H1 (cell line): Measurements from ENCODE around the gene WASF3. TPM values are rescaled to one million over a fixed set of nuclear protein-coding genes. Genes with fewer than 3 reads are reported as not detected.

Experiments
- CTCF ChIA-PET: fragments of 300-600 bp; sonication (Branson Sonifier 250); formaldehyde crosslinking; loops from one replicate; lab custom pipeline; 2021; ENCODE audit not compliant: partially characterized antibody; lab: Charles Lee
- POLR2A ChIA-PET: fragments of 300-600 bp; sonication (Branson Sonifier 250); formaldehyde crosslinking; loops from one replicate; lab custom pipeline; 2021; ENCODE audit warnings: inconsistent platforms; ENCODE audit not compliant: partially characterized antibody; lab: Charles Lee
- DNase-seq, 2 experiments: peaks; one replicate each; pipeline versions ENCODE4 v3.0.0 to v3.0.0-alpha.2; 2010 to 2022; ENCODE audit warnings: low spot score in 2 of 2, low read depth in 1 of 2, mixed read lengths in 1 of 2
- FAIRE-seq: peaks from 2 replicates; lab custom pipeline; 2011; peaks lifted over from hg19 to GRCh38; lab: Jason Lieb, UNC
- H2AFZ ChIP-seq: 2 replicates; pipeline ENCODE4 v1.8.1; 2012; ENCODE audit warnings: low read length, inconsistent platforms
- H2AK5ac ChIP-seq: 2 replicates; pipeline ENCODE4 v1.6.1; 2013; ENCODE audit warnings: low read depth, low read length
- H2BK120ac ChIP-seq: replicated peaks from 2 replicates; pipeline ENCODE3; 2013; ENCODE audit warnings: low read depth, low read length, inconsistent platforms
- H2BK12ac ChIP-seq: 2 replicates; pipeline ENCODE4 v1.6.1; 2013; ENCODE audit warnings: low read depth, low read length
- H2BK15ac ChIP-seq: 2 replicates; pipeline ENCODE4 v1.6.1; 2013; ENCODE audit warnings: low read length
- H2BK20ac ChIP-seq: 2 replicates; pipeline ENCODE4 v1.6.1; 2013; ENCODE audit warnings: low read length
- H2BK5ac ChIP-seq: 2 replicates; pipeline ENCODE4 v1.6.1; 2013; ENCODE audit warnings: low read depth, low read length
- H3K14ac ChIP-seq: 2 replicates; pipeline ENCODE4 v1.6.1; 2013; ENCODE audit warnings: inconsistent platforms; ENCODE audit not compliant: insufficient read length
- H3K18ac ChIP-seq: 2 replicates; pipeline ENCODE4 v1.6.1; 2013; ENCODE audit warnings: low read length; ENCODE audit errors: extremely low read depth
- H3K23ac ChIP-seq: 2 replicates; pipeline ENCODE4 v1.6.1; 2013; ENCODE audit warnings: inconsistent platforms; ENCODE audit not compliant: insufficient read length
- H3K23me2 ChIP-seq: 2 replicates; pipeline ENCODE4 v1.6.1; 2013; ENCODE audit warnings: low read depth, low read length
- H3K27ac ChIP-seq: 2 replicates; pipeline ENCODE4 v1.6.1; 2011; ENCODE audit warnings: low read depth, low read length, inconsistent platforms
- H3K27me3 ChIP-seq, 4 experiments: replicated peaks in 1 of 4; 1 replicate in 1 of 4; 2 replicates in 3 of 4; pipeline versions ENCODE4 v1.6.1 to v1.8.1; 2011 to 2013; ENCODE audit warnings: low read length in 3 of 4, mild to moderate bottlenecking in 3 of 4, inconsistent platforms in 2 of 4, mixed read lengths in 2 of 4, moderate library complexity in 1 of 4; ENCODE audit not compliant: control insufficient read depth in 3 of 4, insufficient read depth in 3 of 4; ENCODE audit errors: extremely low read depth in 1 of 4
- H3K36me3 ChIP-seq, 4 experiments: 2 replicates each; pipeline versions ENCODE4 v1.6.1 to v1.8.1; 2011 to 2013; ENCODE audit warnings: mild to moderate bottlenecking in 4 of 4, low read length in 3 of 4, moderate library complexity in 2 of 4, control low read depth in 1 of 4, inconsistent platforms in 1 of 4; ENCODE audit not compliant: insufficient read depth in 4 of 4, control insufficient read depth in 2 of 4
- H3K4ac ChIP-seq: replicated peaks from 2 replicates; pipeline ENCODE3; 2013; ENCODE audit warnings: low read length, low read depth, mixed read lengths, inconsistent platforms; ENCODE audit not compliant: insufficient read length
- H3K4me1 ChIP-seq, 4 experiments: replicated peaks in 1 of 4; 1 replicate in 1 of 4; 2 replicates in 3 of 4; pipeline versions ENCODE4 v1.6.1 to v1.8.1; 2011 to 2013; ENCODE audit warnings: low read length in 3 of 4, inconsistent platforms in 2 of 4, mixed read lengths in 1 of 4; ENCODE audit not compliant: insufficient read depth in 4 of 4, control insufficient read depth in 3 of 4
- H3K4me2 ChIP-seq, 2 experiments: 2 replicates each; pipeline versions ENCODE4 v1.6.1 to v1.8.1; 2011 to 2013; ENCODE audit warnings: low read depth in 2 of 2, low read length in 2 of 2, control low read depth in 1 of 2, inconsistent platforms in 1 of 2, mild to moderate bottlenecking in 1 of 2; ENCODE audit not compliant: insufficient read depth in 1 of 2
- H3K4me3 ChIP-seq, 4 experiments: fragments of 200-600, 300-600 bp in 1 of 4; sonication (generic), shearing (Covaris generic), sonication (Bioruptor Twin) in 1 of 4; 2 replicates each; pipeline versions ENCODE4 v1.5.1 to v1.8.1; 2011 to 2016; ENCODE audit warnings: low read length in 4 of 4, low read depth in 3 of 4, control low read depth in 2 of 4, inconsistent platforms in 2 of 4, mild to moderate bottlenecking in 2 of 4, mixed read lengths in 1 of 4, moderate library complexity in 1 of 4; ENCODE audit not compliant: insufficient read depth in 2 of 4; ENCODE audit errors: extremely low read depth in 1 of 4
- H3K56ac ChIP-seq: replicated peaks from 2 replicates; pipeline ENCODE3; 2013; ENCODE audit warnings: low read depth, mild to moderate bottlenecking, mixed read lengths, low read length, inconsistent platforms; ENCODE audit not compliant: insufficient read length
- H3K79me1 ChIP-seq: 2 replicates; pipeline ENCODE4 v1.6.1; 2013; ENCODE audit warnings: low read depth, low read length, control low read depth
- H3K79me2 ChIP-seq, 2 experiments: 2 replicates each; pipeline versions ENCODE4 v1.6.1 to v1.8.1; 2012 to 2013; ENCODE audit warnings: low read length in 2 of 2, mild to moderate bottlenecking in 2 of 2, inconsistent platforms in 1 of 2; ENCODE audit not compliant: insufficient read depth in 2 of 2, control insufficient read depth in 1 of 2
- H3K9ac ChIP-seq, 4 experiments: replicated peaks in 1 of 4; 1 replicate in 1 of 4; 2 replicates in 3 of 4; pipeline versions ENCODE4 v1.6.1 to v1.8.1; 2011 to 2013; ENCODE audit warnings: low read depth in 3 of 4, low read length in 3 of 4, control low read depth in 2 of 4, mild to moderate bottlenecking in 2 of 4, moderate library complexity in 2 of 4, inconsistent platforms in 1 of 4; ENCODE audit errors: extremely low read depth in 1 of 4
- H3K9me3 ChIP-seq, 2 experiments: 2 replicates each; pipeline versions ENCODE4 v1.6.1 to v1.8.1; 2012 to 2013; ENCODE audit warnings: mild to moderate bottlenecking in 2 of 2, moderate library complexity in 2 of 2, control low read depth in 1 of 2, inconsistent platforms in 1 of 2, low read depth in 1 of 2, low read length in 1 of 2, mixed read lengths in 1 of 2; ENCODE audit not compliant: insufficient read depth in 2 of 2
- H4K20me1 ChIP-seq, 2 experiments: replicated peaks in 1 of 2; 2 replicates each; pipeline versions ENCODE3 to v1.8.1; 2011 to 2013; ENCODE audit warnings: inconsistent platforms in 2 of 2, low read length in 2 of 2, mild to moderate bottlenecking in 1 of 2; ENCODE audit not compliant: insufficient read depth in 2 of 2, control insufficient read depth in 1 of 2
- H4K5ac ChIP-seq: 2 replicates; pipeline ENCODE4 v1.6.1; 2013; ENCODE audit warnings: low read length, low read depth, mixed read lengths, inconsistent platforms; ENCODE audit not compliant: insufficient read length
- H4K8ac ChIP-seq: 2 replicates; pipeline ENCODE4 v1.8.0; 2013; ENCODE audit warnings: mild to moderate bottlenecking, moderate library complexity, low read length, inconsistent platforms; ENCODE audit not compliant: insufficient read depth; ENCODE audit errors: extremely low read depth
- H4K91ac ChIP-seq: replicated peaks from 2 replicates; pipeline ENCODE3; 2013; ENCODE audit warnings: low read length, mixed read lengths, inconsistent platforms; ENCODE audit not compliant: insufficient read length
- CEBPB ChIP-seq: IDR thresholded peaks from 2 replicates; pipeline ENCODE4 v1.6.1; 2012; ENCODE audit warnings: low read depth, low read length
- GTF2F1 ChIP-seq: IDR thresholded peaks from 2 replicates; pipeline ENCODE4 v1.6.1; 2012; ENCODE audit warnings: low read depth, low read length, improper control_type of control experiment, borderline replicate concordance
- KDM4A ChIP-seq: IDR thresholded peaks from one replicate; pipeline ENCODE4 v1.7.1; 2012; ENCODE audit warnings: low read depth, mild to moderate bottlenecking, moderate library complexity, low read length, inconsistent platforms; ENCODE audit not compliant: severe bottlenecking
- RFX5 ChIP-seq: IDR thresholded peaks from 2 replicates; pipeline ENCODE4 v1.6.1; 2011; ENCODE audit warnings: low read depth, low read length, improper control_type of control experiment, borderline replicate concordance
- SAP30 ChIP-seq: fragments of 300-600 bp; sonication (generic); IDR thresholded peaks from 2 replicates; pipeline ENCODE4 v1.7.1; 2012; ENCODE audit warnings: low read length, moderate library complexity, mild to moderate bottlenecking, inconsistent platforms; ENCODE audit not compliant: insufficient read depth, insufficient replicate concordance
- WGBS, 2 experiments: shearing (Covaris generic) in 1 of 2; methylation state at CpG; one replicate each; pipeline versions ENCODE4 v1.1.6 to v1.1.7; 2013 to 2015; ENCODE audit warnings: low lambda C conversion rate in 2 of 2, mixed read lengths in 2 of 2, inconsistent platforms in 1 of 2, low coverage in 1 of 2, missing lambda C conversion rate in 1 of 2; ENCODE audit not compliant: insufficient replicate concordance in 2 of 2, insufficient coverage in 1 of 2, insufficient read length in 1 of 2; ENCODE audit errors: extremely low coverage in 1 of 2, missing lambda C conversion rate in 1 of 2; 5-methylcytosine and 5-hydroxymethylcytosine counted together
- polyA plus RNA-seq, 7 experiments: library from polyadenylated mRNA; depleted of rRNA in 3 of 7; stranded (reverse) in 5 of 7; unstranded in 2 of 7; fragments of >200 nt in 5 of 7; fragments of 200-250 nt in 2 of 7; gene quantifications; 1 replicate in 5 of 7; 2 replicates in 1 of 7; 4 replicates in 1 of 7; pipeline versions ENCODE4 v1.2.1 to v1.2.3, GENCODE V29; 2011 to 2013; ENCODE audit warnings: missing spikeins in 2 of 7, mixed read lengths in 2 of 7
- total RNA-seq: library from RNA; stranded (reverse); fragmentation: NEBNext Ultra II Directional; extraction: Animal tissue kit (Norgen Biotek cat#: 25700); gene quantifications from 2 replicates; pipeline ENCODE4 v1.2.1, GENCODE V29; 2021
- TF ChIP-seq, protein P1 (sequence below): IDR thresholded peaks from 2 replicates; pipeline ENCODE4 v1.6.1; 2011; ENCODE audit warnings: low read depth, mild to moderate bottlenecking, low read length; ENCODE audit not compliant: insufficient read depth

Gene WASF3
- total and polyA plus RNA-seq, 2 of the 8 experiments (the other 6 are each of a cell fraction or from before 2014, with no cell fraction given), result 18.7 to 39.8 TPM

DNA sequence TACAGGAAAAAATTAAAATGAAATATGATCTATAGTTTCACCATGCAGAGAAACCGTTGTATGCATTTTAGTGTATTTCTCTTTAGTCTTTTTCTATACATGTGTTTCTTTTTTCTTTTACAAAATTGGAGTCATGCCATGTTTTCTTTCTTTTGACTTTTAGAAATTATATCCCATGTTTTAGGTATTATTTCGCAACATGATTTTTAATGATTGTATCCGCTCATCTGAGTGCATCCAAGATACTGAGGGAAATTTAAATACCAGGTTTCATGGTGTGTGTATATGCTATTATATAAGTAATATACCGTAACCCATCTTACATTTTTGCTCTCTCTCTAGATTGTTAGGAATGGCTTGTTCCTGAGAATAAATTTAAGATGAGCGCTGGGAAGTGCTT, 120.8 kb downstream of the WASF3 start:
- DNase-seq, result no peak
- H3K9ac ChIP-seq, result no peak overlapping the region
- no peak overlapping the region for H2BK15ac ChIP-seq
- H3K4me2 ChIP-seq, result no peak overlapping the region
- FAIRE-seq, result no peak
- no peaks in the 10 kb centered on the region for H3K9me3 ChIP-seq
- H2BK20ac ChIP-seq, result no peak overlapping the region
- peaks cover 9 to 13% (median 11%) of the 10 kb centered on the region in 4 experiments; a peak in 5 of 8 replicates for H3K36me3 ChIP-seq
- no peak overlapping the region for H4K8ac ChIP-seq
- H3K79me1 ChIP-seq, result no peaks in the 10 kb centered on the region
- H2BK5ac ChIP-seq, result no peak overlapping the region
- H4K20me1 ChIP-seq, result no peaks in the 10 kb centered on the region
- no peak overlapping the region for H4K5ac ChIP-seq
- no peak overlapping the region for H3K27ac ChIP-seq
- POLR2A ChIA-PET, result interaction anchor here (1.4 kb wide), 1 partner anchor 20 kb away, joined by 3 read pairs; no protein-coding TSS in a partner anchor
- no peak overlapping the region for H4K91ac ChIP-seq
- no peak overlapping the region for H3K56ac ChIP-seq
- no peaks in the 10 kb centered on the region for H3K79me2 ChIP-seq
- no peak overlapping the region for H3K4ac ChIP-seq
- no peaks in the 10 kb centered on the region for H3K23me2 ChIP-seq
- no peak overlapping the region for H3K23ac ChIP-seq
- WGBS, 2 experiments, result 91% methylated on average over 5 of the region's 5 CpGs; no CpG with 5 or more reads in 1 of the 2 experiments
- peaks cover 0 to 5% (median 2%) of the 10 kb centered on the region in 4 experiments; a peak in 3 of 7 replicates for H3K4me1 ChIP-seq
- no peak overlapping the region for H2BK120ac ChIP-seq
- no peak overlapping the region for H3K18ac ChIP-seq
- H2AFZ ChIP-seq, result no peak overlapping the region
- TF ChIP-seq, protein P1, sequence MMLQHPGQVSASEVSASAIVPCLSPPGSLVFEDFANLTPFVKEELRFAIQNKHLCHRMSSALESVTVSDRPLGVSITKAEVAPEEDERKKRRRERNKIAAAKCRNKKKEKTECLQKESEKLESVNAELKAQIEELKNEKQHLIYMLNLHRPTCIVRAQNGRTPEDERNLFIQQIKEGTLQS, result no peak
- TF ChIP-seq RFX5, result no peak
- TF ChIP-seq CEBPB, result peak; percentile 56; the same call in 1 of the 2 replicates
- no peak for TF ChIP-seq GTF2F1
- TF ChIP-seq KDM4A, result no peak
- TF ChIP-seq SAP30, result no peak
- CTCF ChIA-PET, result interaction anchor here (1.9 kb wide), 1 partner anchor 20 kb away, joined by 12 read pairs; no protein-coding TSS in a partner anchor
- no peak overlapping the region for H2BK12ac ChIP-seq
- no peak overlapping the region for H2AK5ac ChIP-seq
- no peak overlapping the region for H3K14ac ChIP-seq
- H3K4me3 ChIP-seq, result no peak overlapping the region
- H3K27me3 ChIP-seq, result no peaks in the 10 kb centered on the region
